HCT116 (cell line): ENCODE measurements around the gene GPN3. TPM values are rescaled to one million over a fixed set of nuclear protein-coding genes. Genes with fewer than 3 reads are reported as not detected.

Experiments
- total RNA-seq: library from RNA; stranded (reverse); gene quantifications from one replicate; pipeline ENCODE4 v1.2.1, GENCODE V29; 2021; ENCODE audit not compliant: unreplicated experiment

Gene GPN3
- total RNA-seq, 1 experiment from 2014 or later: 46.2 TPM

Other genes starting within 250 kb of the GPN3 start
- 239 TPM for gene ATP2A2, start 187.0 kb downstream of the GPN3 start, total RNA-seq
- 55.9 TPM for gene ANAPC7, start 64.5 kb downstream of the GPN3 start, total RNA-seq
- gene ARPC3, start 17.9 kb downstream of the GPN3 start, total RNA-seq: 115 TPM
- gene FAM216A, start 588 bp upstream of the GPN3 start, total RNA-seq: 10.1 TPM
- gene VPS29, start 33.9 kb upstream of the GPN3 start, total RNA-seq: 95.7 TPM
- 0.17 TPM for gene RAD9B, start 34.1 kb upstream of the GPN3 start, total RNA-seq
- 25.2 TPM for gene PPTC7, start 115.1 kb upstream of the GPN3 start, total RNA-seq
- gene TCTN1, start 145.9 kb upstream of the GPN3 start, total RNA-seq: 27.0 TPM
- gene HVCN1, start 220.9 kb upstream of the GPN3 start, total RNA-seq: 0.15 TPM